Lower leg skin (tissue), 3 donors: ENCODE data around the gene RABGGTA.

Experiments
- CTCF ChIP-seq, 3 donors: fragments of 450-650 bp; IDR thresholded peaks; one replicate each; pipeline ENCODE4 v1.5.1; 2016; ENCODE audit warnings: antibody characterized with exemption in 3 of 3, mild to moderate bottlenecking in 3 of 3, moderate library complexity in 2 of 3
- POLR2A ChIP-seq, 2 donors: fragments of 450-650 bp; IDR thresholded peaks; one replicate each; pipeline ENCODE4 v1.6.1; 2016 to 2017; ENCODE audit warnings: antibody characterized with exemption in 2 of 2, mild to moderate bottlenecking in 1 of 2, moderate library complexity in 1 of 2

- peak in 1 of 3 donors; percentile 4 for TF ChIP-seq CTCF (IDR thresholded peaks at IDR 0.05)
- TF ChIP-seq POLR2A (IDR thresholded peaks at IDR 0.05), result no peak
Measured at GRCh38 chr14:24308342-24309124, 37.1 kb upstream of the RABGGTA start.
